ENCODE data around the gene APOBEC3B.

- TF ChIP-seq CSRNP3 (CRISPR knock-in tag; IDR thresholded peaks at IDR 0.05) (no peak), ZNF565 (CRISPR knock-in tag; conservative IDR thresholded peaks at IDR 0.05; ENCODE audit: low read depth) (no peak)
Measured at GRCh38 chr22:38938221-38938620, 43.9 kb upstream of the APOBEC3B start.
